ENCODE data around the gene HYOU1.
"Not testable (repeated sequence)": the region's sequence is repeated elsewhere in the genome, so short reads cannot be mapped to it uniquely, and the experiment has no call there.

Gene HYOU1

GRCh38 chr11:119057000-119057769 is at the start of gene HYOU1:
Gene HYOU1, minus strand, starts transcription at chr11:119057205. Its CDS starts 1,045 bp downstream, at chr11:119056160.
- peak; percentile 96 to 98 for DNase-seq (ENCODE audit: low read depth in 2 of 2, low spot score in 1 of 2)

DNA sequence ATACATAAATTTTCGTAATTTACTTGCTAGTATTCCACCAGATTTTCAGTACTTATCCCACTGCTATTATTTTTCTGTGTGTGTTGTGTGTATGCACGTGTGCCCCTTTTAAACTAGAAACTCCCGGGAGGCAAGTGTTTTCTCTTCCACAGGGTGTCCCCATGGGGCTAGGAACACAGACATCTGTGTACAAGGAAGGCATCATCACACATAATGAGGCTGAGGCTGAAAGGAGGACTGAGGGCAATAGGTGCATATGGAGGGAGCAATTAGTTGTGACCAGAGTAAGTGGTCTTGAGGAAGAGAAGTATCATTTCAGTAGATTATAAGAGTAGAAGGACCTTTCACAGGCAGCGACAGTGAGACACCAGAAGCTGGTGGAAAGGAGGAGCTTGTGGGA is 46.8 kb upstream of the HYOU1 start:
- DNase-seq (ENCODE audit: low read depth in 2 of 2, low spot score in 1 of 2), result no peak

GRCh38 chr11:119103161-119103664 is 46.2 kb upstream of the HYOU1 start:
- DNase-seq (ENCODE audit: low read depth in 2 of 2, low spot score in 1 of 2), result not testable (repeated sequence)

DNA sequence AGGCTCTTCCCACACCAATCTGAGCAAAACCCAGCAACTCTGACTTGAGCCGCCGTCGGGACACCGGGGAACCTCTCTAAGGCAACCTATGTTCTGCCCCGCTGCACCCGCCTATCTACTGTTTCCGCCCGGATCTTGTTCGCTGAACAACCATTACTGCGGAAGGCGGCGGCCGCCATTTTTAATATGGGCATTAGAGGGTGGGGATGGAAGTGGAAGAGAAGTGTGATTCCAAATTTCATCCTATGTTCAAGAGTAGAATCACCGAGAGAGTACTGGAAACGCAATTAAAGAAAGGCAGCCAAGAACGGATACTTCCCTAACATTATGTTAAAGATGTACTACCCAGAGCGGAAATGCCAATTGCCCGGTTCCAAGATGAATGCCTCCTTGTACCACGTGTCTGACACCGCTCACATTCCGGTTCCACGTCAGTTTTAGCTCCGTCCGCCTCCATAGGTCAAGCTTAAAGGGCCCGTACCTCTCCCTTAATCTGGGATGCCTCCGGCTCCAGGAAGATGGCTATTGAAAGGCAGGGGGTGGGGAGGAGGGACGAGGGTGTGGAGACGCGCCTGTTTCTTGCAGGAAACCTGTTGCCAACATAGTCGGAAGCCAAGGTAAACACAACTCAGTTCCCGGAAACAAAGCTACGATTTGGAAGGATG is 44.9 kb upstream of the HYOU1 start, which contains the start of gene DPAGT1:
DPAGT1 (minus strand) TSS at position 95 of the 665 bp plus-strand sequence. CDS start 198 bp downstream, outside the sequence.
- peak; percentile 63 to 74 for DNase-seq (ENCODE audit: low read depth in 2 of 2, low spot score in 1 of 2)

GRCh38 chr11:119100994-119101758 is 44.2 kb upstream of the HYOU1 start:
- no peak for DNase-seq (ENCODE audit: low read depth in 2 of 2, low spot score in 1 of 2)

DNA sequence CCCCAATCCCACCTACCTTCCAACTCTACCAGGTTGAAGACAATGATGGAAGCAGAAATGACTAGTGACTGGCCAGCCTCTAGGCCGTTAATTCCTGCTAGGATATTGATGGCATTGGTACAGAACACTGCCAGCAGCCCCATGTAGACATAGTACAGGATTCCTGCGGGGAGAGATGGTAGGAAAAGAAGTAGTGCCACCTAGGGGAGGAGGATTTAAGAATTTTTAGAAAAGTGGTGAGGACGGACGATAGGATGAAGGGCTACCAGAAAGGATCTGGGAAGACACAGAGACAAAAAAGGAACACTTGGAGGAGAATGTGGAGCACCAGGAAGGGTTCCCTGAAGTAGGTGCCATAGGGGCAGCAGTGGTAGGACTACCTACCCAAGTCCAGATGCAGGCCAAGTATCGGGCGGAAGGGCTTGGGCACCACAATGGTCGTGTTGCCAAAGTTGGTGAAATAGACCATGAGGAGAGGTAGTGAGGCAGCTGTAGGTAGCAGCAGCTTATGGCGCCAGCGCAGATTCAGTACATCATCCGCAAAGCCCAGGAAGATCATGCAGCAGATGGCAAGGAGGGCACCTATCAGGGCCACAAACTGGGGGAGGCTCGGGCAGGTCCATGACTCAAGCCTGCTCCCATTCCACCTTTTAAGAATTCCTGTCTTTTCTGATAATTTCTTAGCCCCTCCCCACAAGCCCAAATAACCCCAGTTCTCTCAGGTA is 43.4 kb upstream of the HYOU1 start:
- no peak for DNase-seq (ENCODE audit: low read depth in 2 of 2, low spot score in 1 of 2)

DNA sequence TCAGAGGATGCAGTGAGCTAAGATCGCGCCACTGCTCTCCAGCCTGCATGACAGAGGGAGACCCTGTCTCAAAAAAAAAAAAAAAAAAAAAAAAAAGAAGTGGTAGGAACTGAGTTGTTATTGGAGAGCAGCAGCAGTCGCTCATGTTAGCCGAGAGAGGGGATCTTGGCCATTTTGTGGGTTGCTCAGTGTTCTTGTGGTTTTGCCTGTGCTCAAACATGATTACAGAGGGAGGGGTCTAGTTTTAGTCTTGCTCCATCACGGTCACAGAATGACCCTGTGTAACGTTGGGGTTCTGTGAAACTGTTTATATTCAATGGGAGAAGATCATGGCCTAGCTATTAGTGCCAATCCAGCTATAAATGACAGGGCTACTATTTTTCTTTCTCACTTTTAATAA is 42.7 kb upstream of the HYOU1 start:
- DNase-seq (ENCODE audit: low read depth in 2 of 2, low spot score in 1 of 2), result no peak

DNA sequence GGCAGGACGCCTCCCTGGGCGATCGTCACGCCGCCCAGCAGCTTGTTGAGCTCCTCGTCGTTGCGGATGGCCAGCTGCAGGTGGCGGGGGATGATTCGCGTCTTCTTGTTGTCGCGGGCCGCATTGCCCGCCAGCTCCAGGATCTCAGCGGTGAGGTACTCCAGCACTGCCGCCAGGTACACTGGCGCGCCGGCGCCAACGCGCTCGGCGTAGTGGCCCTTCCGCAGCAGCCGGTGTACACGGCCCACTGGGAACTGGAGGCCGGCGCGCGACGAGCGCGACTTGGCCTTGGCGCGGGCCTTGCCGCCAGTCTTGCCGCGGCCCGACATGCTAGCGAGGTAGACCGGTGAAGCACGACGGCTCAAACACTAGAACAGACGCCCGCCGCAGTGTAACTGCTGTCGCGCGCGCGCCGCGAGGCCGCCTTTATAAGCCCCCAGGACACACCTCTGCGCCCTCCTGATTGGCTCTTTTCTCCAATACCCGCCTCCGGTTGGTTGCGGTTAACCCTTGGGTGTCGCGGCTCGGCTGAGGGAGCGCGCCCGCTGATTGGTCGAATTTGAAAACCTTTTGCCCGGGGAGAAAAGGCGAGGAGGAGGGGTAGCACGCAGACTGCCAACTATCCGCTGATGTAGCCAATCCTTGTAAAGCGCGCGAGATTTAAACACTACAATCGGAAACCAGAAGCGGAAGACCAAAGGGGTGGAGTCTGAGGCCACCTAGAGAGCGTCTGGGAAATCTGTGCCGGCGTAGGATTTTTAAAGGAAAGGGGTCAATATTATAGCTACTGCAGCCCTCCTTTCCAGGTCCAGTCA is 38.3 kb upstream of the HYOU1 start:
- peak; percentile 96 to 98 for DNase-seq (ENCODE audit: low read depth in 2 of 2, low spot score in 1 of 2)

- peak in 1 of 2 donors; percentile 46 for DNase-seq (ENCODE audit: low read depth in 2 of 2, low spot score in 1 of 2)
Measured at GRCh38 chr11:119094816-119095065, 37.7 kb upstream of the HYOU1 start.

- peak in 1 of 2 donors; percentile 29 for DNase-seq (ENCODE audit: low read depth in 2 of 2, low spot score in 1 of 2)
Measured at GRCh38 chr11:119093942-119094815, 37.2 kb upstream of the HYOU1 start.

- no peak for DNase-seq (ENCODE audit: low read depth in 2 of 2, low spot score in 1 of 2)
Measured at GRCh38 chr11:119092880-119093842, 36.2 kb upstream of the HYOU1 start.

- DNase-seq (ENCODE audit: low read depth in 2 of 2, low spot score in 1 of 2), result no peak
Measured at GRCh38 chr11:119091966-119092879, 35.2 kb upstream of the HYOU1 start.

DNA sequence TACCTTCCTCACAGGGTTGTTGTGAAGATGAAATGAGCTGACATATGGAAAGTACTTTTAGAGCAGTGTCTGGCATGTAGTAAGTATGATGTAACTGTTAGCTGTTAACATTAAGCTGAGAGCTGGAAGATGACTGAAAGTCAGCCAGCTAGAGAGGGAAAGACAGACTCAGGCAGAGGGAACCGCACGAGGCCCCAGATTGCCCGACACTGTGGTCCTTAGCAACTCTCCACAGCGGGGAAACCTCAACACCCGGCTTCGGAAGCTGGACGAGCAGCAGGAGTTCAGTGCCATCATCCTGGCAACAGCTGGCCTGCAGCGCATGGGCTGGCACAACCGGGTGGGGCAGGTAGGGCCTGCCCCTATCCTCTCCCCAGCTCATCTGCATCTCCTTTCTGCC is 34.2 kb upstream of the HYOU1 start:
- no peak for DNase-seq (ENCODE audit: low read depth in 2 of 2, low spot score in 1 of 2)

GRCh38 chr11:119089319-119089718 is 32.3 kb upstream of the HYOU1 start:
- no peak for DNase-seq (ENCODE audit: low read depth in 2 of 2, low spot score in 1 of 2)

DNA sequence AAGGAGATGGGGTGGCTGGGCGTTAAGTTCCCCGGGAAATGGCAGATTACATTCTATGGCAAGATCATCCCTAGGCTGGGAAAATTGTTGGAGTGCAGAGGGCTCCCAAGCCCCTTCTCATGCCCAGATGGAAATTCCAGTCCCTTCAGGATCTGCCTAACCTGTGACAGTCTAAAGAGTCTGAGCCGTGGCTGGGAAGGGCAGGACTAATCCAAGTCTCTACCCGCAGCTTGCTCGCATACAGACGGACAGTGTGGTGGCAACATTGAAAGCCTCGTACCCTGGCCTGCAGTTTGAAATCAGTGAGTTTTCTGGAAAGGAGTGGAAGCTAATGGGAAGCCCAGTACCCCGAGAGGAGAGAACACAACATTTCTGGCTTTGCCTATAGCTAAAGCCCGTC is 31.4 kb upstream of the HYOU1 start:
- no peak for DNase-seq (ENCODE audit: low read depth in 2 of 2, low spot score in 1 of 2)

GRCh38 chr11:119087747-119088241 is 30.8 kb upstream of the HYOU1 start:
- no peak for DNase-seq (ENCODE audit: low read depth in 2 of 2, low spot score in 1 of 2)

GRCh38 chr11:119087123-119087522 is 30.1 kb upstream of the HYOU1 start:
- DNase-seq (ENCODE audit: low read depth in 2 of 2, low spot score in 1 of 2), result no peak

All from stimulated activated CD8-positive, alpha-beta memory T cell treated with anti-CD3 and anti-CD28 coated beads, Interleukin-4, amount 100 ng/mL, for 1 hour (primary cell).